Peyer's patch (tissue), 4 donors: ENCODE measurements around the gene MPV17L. TPM values are rescaled to one million over a fixed set of nuclear protein-coding genes. Genes with fewer than 3 reads are reported as not detected.
A peak's percentile ranks its signal among the peaks of the same experiment; 100 is the strongest.
"Not testable (repeated sequence)": the region's sequence is repeated elsewhere in the genome, so short reads cannot be mapped to it uniquely, and the experiment has no call there.

Experiments
- DNase-seq, 3 donors: peaks; one replicate each; pipeline ENCODE4 v3.0.0-alpha.2; 2017 to 2019
- H3K27ac ChIP-seq, 4 donors: fragments of 200-600 bp; sonication (generic); one replicate each; pipeline ENCODE4 v1.5.1; 2016 to 2019
- H3K27me3 ChIP-seq, 2 donors: fragments of 200-600 bp; sonication (generic); one replicate each; pipeline ENCODE4 v1.5.1; 2019
- H3K36me3 ChIP-seq, 3 donors: fragments of 200-600 bp; sonication (generic); one replicate each; pipeline ENCODE4 v1.5.1; 2016 to 2019
- H3K4me1 ChIP-seq, 4 donors: fragments of 200-600 bp; sonication (generic); one replicate each; pipeline ENCODE4 v1.5.1; 2016 to 2019
- H3K4me3 ChIP-seq, 4 donors: fragments of 200-600 bp; sonication (generic); 1 replicate in 3 of 4; 2 replicates in 1 of 4; pipeline ENCODE4 v1.5.1; 2016 to 2019; ENCODE audit warnings: mild to moderate bottlenecking in 1 of 4
- H3K9me3 ChIP-seq, 4 donors: fragments of 200-600 bp; sonication (generic); one replicate each; pipeline ENCODE4 v1.5.1; 2016 to 2019; ENCODE audit warnings: mild to moderate bottlenecking in 1 of 4
- POLR2A ChIP-seq, 2 donors: fragments of 450-650 bp; IDR thresholded peaks; one replicate each; pipeline ENCODE4 v1.5.1; 2017; ENCODE audit warnings: antibody characterized with exemption in 2 of 2, mild to moderate bottlenecking in 2 of 2, moderate library complexity in 2 of 2
- total RNA-seq, 4 donors: library from RNA; depleted of rRNA; stranded (reverse); fragments of >200 nt; gene quantifications; one replicate each; pipeline ENCODE4 v1.1.0, GENCODE V29; 2016
- TF ChIP-seq, protein P1 (sequence below), 6 experiments: fragments of 450-650 bp in 4 of 6; fragments of 200-600 bp in 2 of 6; sonication (generic) in 1 of 6; IDR thresholded peaks; one replicate each; pipeline ENCODE4 v1.5.1; 2017 to 2019; ENCODE audit warnings: antibody characterized with exemption in 6 of 6, mild to moderate bottlenecking in 3 of 6, moderate library complexity in 1 of 6

Gene MPV17L
- total RNA-seq, 4 donors from 2014 or later = 6.6 to 19.8 (median 14.4) TPM

DNA sequence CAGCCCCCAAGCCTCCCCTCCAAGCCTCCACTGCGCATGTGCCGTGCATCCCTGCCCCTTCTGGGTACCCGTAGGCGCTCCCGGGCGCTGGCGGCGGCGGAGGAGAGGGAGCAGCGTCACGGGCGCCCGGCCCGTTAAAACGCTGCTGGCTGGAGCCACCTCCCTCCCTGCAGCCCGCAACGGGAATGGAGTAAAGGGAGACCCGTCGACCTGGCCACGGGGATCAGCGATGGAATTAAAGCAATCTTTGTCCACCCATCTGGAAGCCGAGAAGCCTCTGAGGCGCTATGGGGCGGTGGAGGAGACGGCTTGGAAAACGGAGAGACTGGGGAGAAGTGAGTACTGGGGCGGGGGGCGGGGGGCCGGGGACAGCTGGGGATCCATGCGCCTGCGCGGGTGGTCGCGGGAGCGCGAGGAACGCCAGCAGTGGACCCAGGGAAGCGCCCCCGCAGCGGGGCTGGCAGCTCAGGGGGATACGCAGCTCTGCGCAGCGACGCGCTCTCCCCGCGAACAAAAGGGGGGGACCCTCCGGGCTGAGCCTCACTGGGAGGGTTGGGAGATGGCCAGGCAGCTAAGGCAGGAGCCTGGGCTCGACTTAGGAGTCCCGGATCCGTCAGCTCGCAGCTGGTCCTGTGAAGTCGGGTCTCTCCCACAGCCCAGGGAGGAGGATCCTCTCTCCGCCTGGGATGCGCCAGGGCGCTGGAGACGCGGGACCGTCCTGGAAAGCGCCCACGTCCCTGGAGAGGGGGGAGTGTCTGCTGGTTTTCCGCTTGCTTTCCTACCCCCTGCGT is 39.1 kb downstream of the MPV17L start, which contains the start of gene BMERB1:
Gene BMERB1, plus strand, starts transcription at position 164 of the 791 bp plus-strand sequence. Its CDS starts 66 bp downstream, at position 230.
- peak within 1 kb of the TSS; percentile 44 to 67 (median 52) for H3K4me3 ChIP-seq
- H3K9me3 ChIP-seq = no peaks in the 10 kb centered on the region
- peaks cover 0 to 13% (median 0%) of the 10 kb centered on the region in 4 donors for H3K4me1 ChIP-seq
- no peaks in the 10 kb centered on the region for H3K36me3 ChIP-seq
- H3K27me3 ChIP-seq = no peaks in the 10 kb centered on the region
- H3K27ac ChIP-seq = peak within 1 kb of the TSS; percentile 38 to 81 (median 60)
- peak in 2 of 3 donors; percentile 53 to 55 for DNase-seq
- no peak for TF ChIP-seq POLR2A (IDR thresholded peaks at IDR 0.05)

DNA sequence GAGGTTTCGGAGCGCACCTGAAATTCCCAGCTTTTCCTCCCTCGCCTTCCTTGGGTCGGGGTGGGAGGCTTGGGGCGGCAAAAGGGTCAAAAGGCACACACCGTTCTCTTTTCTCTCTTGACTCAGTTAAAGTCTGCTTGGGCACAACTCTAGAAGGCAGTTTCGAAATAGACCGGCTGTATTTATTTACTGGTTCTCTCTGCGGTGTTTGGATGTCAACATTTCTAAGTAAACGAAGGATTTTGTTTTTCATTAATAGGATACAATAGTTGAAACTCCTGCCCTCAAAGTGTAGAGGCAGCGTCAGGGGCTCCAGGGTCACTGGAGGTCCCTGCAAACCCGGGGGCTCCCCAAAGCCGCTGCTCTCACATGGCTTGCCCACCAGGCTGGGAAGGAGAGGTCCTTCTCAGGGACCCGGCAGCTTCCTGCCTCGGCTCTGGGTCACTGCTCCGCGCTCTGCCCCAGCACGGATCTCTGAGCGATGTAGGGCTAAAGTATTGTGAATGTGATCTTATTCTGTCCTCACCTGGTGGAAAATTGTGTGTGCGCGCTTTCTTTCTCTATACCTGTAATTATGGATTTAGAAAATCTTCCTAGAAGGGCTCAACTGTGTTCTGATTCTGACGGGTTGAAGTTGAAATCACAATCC is 39.8 kb downstream of the MPV17L start:
- TF ChIP-seq POLR2A (IDR thresholded peaks at IDR 0.05) = no peak
- TF ChIP-seq, protein P1, sequence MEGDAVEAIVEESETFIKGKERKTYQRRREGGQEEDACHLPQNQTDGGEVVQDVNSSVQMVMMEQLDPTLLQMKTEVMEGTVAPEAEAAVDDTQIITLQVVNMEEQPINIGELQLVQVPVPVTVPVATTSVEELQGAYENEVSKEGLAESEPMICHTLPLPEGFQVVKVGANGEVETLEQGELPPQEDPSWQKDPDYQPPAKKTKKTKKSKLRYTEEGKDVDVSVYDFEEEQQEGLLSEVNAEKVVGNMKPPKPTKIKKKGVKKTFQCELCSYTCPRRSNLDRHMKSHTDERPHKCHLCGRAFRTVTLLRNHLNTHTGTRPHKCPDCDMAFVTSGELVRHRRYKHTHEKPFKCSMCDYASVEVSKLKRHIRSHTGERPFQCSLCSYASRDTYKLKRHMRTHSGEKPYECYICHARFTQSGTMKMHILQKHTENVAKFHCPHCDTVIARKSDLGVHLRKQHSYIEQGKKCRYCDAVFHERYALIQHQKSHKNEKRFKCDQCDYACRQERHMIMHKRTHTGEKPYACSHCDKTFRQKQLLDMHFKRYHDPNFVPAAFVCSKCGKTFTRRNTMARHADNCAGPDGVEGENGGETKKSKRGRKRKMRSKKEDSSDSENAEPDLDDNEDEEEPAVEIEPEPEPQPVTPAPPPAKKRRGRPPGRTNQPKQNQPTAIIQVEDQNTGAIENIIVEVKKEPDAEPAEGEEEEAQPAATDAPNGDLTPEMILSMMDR (IDR thresholded peaks at IDR 0.05) = no peak
- DNase-seq = peak in 1 of 3 donors; percentile 46
- Histone ChIP-seq H3K27me3 (no peaks in the 10 kb centered on the region), H3K9me3 (no peaks in the 10 kb centered on the region), H3K4me1 (peaks cover 0 to 21% (median 0%) of the 10 kb centered on the region in 4 donors), H3K27ac (peak overlapping the region; percentile 38 to 81 (median 60)), H3K36me3 (no peaks in the 10 kb centered on the region), H3K4me3 (peak overlapping the region; percentile 44 to 67 (median 52))

DNA sequence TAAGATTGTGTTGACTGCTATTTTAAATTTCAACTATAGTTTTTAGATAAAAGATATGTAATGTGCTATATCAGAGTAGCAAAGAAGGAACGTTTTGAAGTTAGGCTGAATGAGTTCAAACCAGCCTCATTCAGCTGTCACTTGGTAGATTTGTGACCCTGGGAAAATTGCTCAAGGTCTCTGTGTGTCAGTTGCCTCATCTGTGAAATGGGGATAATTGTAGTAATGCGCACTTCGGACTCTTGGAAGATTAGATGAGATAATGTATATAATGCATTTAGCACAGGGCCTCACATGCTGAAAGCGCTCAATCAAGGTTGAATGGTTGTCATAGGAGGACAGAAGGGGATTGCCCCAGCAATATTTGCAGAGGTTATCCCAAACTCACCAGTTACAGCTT is 43.5 kb downstream of the MPV17L start:
- no peak for TF ChIP-seq POLR2A (IDR thresholded peaks at IDR 0.05)
- TF ChIP-seq, protein P1 (IDR thresholded peaks at IDR 0.05) = no peak
- Histone ChIP-seq H3K36me3 (no peaks in the 10 kb centered on the region), H3K9me3 (no peaks in the 10 kb centered on the region), H3K27ac (no peak overlapping the region), H3K4me1 (peaks cover 0 to 47% (median 0%) of the 10 kb centered on the region in 4 donors), H3K27me3 (no peaks in the 10 kb centered on the region), H3K4me3 (no peak overlapping the region)
- DNase-seq = peak in 1 of 3 donors; percentile 4

DNA sequence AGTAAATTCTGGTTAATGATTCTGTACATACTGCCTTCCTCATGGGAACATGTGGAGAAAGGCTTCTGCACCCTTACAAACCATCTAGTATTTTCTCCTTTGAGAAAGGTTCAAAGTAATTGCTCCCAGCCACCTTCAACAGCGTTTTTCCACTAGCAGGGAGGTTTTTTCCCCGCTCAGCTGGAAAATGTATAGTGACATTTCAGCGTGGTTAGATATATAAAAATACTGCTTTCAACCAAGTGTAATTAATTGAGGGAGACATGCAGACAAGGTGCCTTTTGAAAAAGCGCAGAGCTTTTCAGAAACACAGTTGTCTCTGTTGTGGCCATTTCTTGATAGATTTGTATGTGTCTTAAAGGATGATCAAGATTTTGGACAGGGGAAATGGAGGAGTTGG is 44.0 kb downstream of the MPV17L start:
- Histone ChIP-seq H3K4me3 (no peak overlapping the region), H3K4me1 (peaks cover 0 to 47% (median 0%) of the 10 kb centered on the region in 4 donors), H3K9me3 (no peaks in the 10 kb centered on the region), H3K36me3 (no peaks in the 10 kb centered on the region), H3K27me3 (no peaks in the 10 kb centered on the region), H3K27ac (peak overlapping the region in 2 of 4 donors; percentile 51 to 59)
- DNase-seq = no peak
- TF ChIP-seq, protein P1 (IDR thresholded peaks at IDR 0.05) = no peak
- no peak for TF ChIP-seq POLR2A (IDR thresholded peaks at IDR 0.05)

DNA sequence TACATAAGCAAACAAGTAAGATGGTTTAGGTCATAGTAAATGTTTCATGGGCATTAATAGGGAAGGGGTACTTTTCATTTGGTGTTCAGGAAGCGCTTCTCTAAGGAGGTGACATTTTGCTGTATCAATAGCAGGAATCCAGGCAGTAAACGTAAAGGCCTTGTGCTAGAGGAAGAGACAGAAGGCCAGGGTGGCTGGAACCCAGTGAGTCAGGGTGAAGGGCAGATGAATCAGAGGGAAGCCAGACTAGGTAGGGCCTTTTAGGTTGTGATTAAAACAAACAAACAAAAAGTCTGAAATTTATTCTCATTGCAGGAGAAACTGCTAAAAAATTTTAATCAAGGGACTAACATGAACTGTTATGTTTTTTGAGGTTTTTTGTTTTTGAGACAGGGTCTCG is 45.3 kb downstream of the MPV17L start:
- peak in 1 of 3 donors; percentile 61 for DNase-seq
- H3K36me3 ChIP-seq = no peaks in the 10 kb centered on the region
- peak overlapping the region in 2 of 4 donors; percentile 17 to 50 for H3K27ac ChIP-seq
- no peaks in the 10 kb centered on the region for H3K27me3 ChIP-seq
- no peak overlapping the region for H3K4me3 ChIP-seq
- no peak for TF ChIP-seq POLR2A (IDR thresholded peaks at IDR 0.05)
- TF ChIP-seq, protein P1 (IDR thresholded peaks at IDR 0.05) = no peak
- peaks cover 0 to 36% (median 0%) of the 10 kb centered on the region in 4 donors for H3K4me1 ChIP-seq
- no peaks in the 10 kb centered on the region for H3K9me3 ChIP-seq

DNA sequence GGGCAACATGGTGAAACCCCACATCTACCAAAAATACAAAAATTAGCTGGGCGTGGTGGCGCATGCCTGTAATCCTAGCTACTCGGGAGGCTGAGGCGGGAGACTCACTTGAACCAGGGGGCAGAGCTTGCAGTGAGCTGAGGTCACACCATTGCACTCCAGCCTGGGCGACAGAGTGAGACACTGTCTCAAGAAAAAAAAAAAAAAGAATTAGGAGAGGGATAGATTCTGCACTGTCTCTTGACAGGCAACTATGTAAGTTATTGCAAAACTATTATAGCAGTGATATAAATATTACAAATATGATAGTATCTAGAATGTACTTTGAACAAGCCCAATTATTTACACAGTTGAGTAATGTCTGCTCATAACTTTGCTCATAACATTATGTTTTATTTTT is 46.6 kb downstream of the MPV17L start:
- not testable (repeated sequence) for H3K4me3 ChIP-seq, H3K27me3 ChIP-seq, H3K9me3 ChIP-seq, H3K36me3 ChIP-seq
- Histone ChIP-seq H3K4me1 (peaks cover 0 to 36% (median 0%) of the 10 kb centered on the region in 4 donors), H3K27ac (peak overlapping the region in 2 of 4 donors; percentile 50 to 72)
- DNase-seq = peak in 1 of 3 donors; percentile 59
